Sciatic nerve (tissue), 2 donors: ENCODE results near the gene BTBD19. TPM values are rescaled to one million over a fixed set of nuclear protein-coding genes. Genes with fewer than 3 reads are reported as not detected.
"Not testable (repeated sequence)": the region's sequence is repeated elsewhere in the genome, so short reads cannot be mapped to it uniquely, and the experiment has no call there.

ENCODE experiments used
- ATAC-seq: fragments of 200-7000 bp; cut with Tn5 transposase; one replicate; pipeline ENCODE4 v1.9.1; 2020; ENCODE audit warnings: mild to moderate bottlenecking, moderate library complexity
- DNase-seq: peaks from one replicate; pipeline ENCODE4 v3.0.0-alpha.2; 2020; ENCODE audit warnings: low spot score
- intact Hi-C: fragments of 100-400 bp; cut with DNase I; formaldehyde crosslinking; loops from one replicate; pipeline ENCODE4 v1.14.2; 2022
- total RNA-seq: library from RNA; stranded (reverse); fragmentation: NEBNext Ultra II Directional; extraction: Animal tissue kit (Norgen Biotek cat#: 25700); gene quantifications from one replicate; pipeline ENCODE4 v1.2.1, GENCODE V29; 2021
- donor health status: DM: no; HTN: no; CAD: no.
- donor health status: DM: no; HTN: no; CAD: no.

Gene BTBD19
- 35.0 TPM for total RNA-seq

- ATAC-seq (peak; percentile 87), DNase-seq (peak; percentile 93)
- intact Hi-C loops, result no loop called here
Observed at GRCh38 chr1:44808063-44808937, at the start of gene BTBD19. Gene BTBD19, plus strand, starts transcription at chr1:44808523. Its CDS starts 298 bp downstream, at chr1:44808821.

DNA sequence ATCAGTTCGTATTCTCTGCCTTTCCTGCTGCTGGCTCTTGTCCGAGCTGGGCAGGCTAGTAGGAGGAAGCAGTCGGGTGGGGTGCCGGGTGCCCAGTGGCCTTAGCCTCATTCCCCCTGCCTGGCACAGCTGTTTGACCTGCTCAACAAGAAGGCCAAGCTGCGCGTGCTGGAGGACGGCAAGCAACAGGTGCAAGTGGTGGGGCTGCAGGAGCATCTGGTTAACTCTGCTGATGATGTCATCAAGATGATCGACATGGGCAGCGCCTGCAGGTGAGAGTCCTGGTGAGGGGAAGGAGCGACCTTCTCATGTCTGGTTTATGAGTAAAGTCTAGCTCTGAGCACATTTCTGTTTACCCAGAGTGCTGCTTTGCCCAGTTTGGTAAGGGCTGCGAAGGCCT is 49.2 kb upstream of the BTBD19 start:
- intact Hi-C loops, result no loop called here
- DNase-seq, result no peak

DNA sequence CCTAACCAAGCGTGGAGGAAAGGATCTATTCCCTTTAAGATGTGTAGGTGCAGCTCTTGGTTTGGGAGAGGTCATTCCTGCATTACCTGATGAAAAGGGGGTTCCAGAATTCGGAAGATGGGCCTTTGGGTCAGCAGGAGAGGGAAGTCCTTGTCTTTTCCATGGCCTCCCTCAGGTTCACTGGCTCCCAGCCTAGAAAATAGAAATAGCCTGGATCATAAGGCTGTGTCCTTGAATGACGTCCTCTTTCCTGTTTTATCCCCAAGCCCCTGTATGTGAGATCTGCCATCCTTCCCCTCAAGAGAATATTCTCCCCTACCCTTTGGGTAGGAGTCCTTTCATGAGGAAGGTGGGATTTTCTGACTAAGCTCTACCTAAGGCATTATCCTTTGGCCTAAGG is 47.4 kb upstream of the BTBD19 start:
- DNase-seq (no peak), ATAC-seq (no peak)
- intact Hi-C loops, result no loop called here

More for the DNA sequence above, 49.2 kb upstream of the BTBD19 start:
- no peak for ATAC-seq

DNA sequence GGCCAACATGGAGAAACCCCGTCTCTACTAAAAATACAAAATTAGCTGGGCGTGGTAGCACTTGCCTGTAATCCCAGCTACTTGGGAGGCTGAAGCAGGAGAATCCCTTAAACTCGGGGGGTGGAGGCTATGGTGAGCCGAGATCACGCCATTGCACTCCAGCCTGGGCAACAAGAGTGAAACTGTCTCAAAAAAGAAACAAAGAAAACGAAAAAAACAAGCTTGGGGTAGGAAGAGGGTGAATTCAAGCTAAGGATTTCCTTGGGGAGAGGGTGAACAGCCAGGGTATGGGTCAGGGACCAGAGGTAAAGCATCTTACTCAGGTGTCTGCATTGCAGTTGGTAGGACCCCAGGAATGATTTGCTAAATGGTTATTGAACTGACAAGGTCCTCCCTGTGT is 41.9 kb upstream of the BTBD19 start:
- ATAC-seq, intact Hi-C loops, DNase-seq: not testable (repeated sequence)

GRCh38 chr1:44775078-44775929 is 33.0 kb upstream of the BTBD19 start, which contains the start of gene RPS8:
Gene RPS8, plus strand, starts transcription at chr1:44775540. Its CDS starts 57 bp downstream, at chr1:44775597.
- peak; percentile 95 for ATAC-seq
- intact Hi-C loops, result no loop called here
- peak; percentile 95 for DNase-seq

DNA sequence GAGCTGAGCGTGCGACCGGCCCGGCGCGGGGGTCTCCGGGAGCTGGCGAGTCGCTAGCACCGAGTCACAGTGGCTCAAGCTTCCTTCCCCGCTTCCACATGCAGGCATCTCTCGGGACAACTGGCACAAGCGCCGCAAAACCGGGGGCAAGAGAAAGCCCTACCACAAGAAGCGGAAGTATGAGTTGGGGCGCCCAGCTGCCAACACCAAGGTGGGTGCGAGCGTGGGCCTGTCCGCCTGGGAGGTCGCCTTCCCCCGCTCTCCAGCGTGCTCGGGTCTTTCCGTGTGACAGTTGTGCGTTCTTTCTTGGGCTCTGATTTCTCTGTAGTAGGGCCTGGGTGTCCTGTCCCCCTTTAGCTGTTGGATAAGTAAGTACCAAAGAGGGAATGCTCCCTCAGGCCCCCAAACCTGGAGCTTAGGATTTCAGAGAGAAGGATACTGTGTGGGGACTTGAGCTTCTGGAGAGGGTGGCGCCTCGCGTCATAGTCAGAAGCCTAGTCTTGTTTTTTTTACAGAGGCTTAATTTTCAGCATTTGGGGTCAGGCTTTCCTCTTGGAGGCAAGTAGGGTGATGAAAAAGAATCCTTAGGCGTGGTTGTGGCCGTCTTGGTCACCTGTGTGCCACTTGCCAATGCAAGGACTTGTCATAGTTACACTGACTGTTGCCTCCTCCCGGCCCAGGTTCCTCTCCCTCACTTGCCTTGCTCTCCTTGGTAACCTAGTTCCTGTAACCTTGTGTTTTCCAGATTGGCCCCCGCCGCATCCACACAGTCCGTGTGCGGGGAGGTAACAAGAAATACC is 32.2 kb upstream of the BTBD19 start:
- intact Hi-C loops, result no loop called here
- ATAC-seq, result peak; percentile 6
- DNase-seq, result peak; percentile 67

DNA sequence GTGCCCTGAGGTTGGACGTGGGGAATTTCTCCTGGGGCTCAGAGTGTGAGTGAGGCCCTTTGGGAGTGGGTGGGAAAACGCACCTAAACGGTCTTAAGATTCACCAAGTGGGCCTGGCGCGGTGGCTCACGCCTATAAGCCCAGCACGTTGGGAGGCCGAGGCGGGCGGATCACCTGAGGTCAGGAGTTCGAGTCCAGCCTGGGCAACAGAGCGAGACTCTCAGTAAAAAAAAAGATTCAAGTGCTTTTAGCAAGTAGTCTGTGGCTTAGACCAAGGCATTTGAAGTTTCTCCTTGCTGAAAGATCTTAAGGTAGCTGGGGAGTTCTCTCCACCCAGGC is 31.6 kb upstream of the BTBD19 start:
- no peak for DNase-seq
- no peak for ATAC-seq
- intact Hi-C loops, result no loop called here

DNA sequence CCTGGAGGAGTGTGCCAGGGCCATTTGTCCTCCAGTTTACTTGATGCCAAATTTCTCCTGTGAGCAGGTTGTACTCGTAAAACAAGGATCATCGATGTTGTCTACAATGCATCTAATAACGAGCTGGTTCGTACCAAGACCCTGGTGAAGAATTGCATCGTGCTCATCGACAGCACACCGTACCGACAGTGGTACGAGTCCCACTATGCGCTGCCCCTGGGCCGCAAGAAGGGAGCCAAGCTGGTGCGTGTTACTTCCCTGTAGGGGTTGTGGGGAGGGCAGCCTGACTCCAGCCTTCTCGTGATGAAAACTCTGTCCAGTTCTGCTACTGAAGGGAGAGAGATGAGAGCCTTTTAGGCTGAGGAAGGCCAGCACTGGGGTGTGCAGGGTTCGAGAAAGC is 30.8 kb upstream of the BTBD19 start:
- intact Hi-C loops, result no loop called here
- DNase-seq (no peak), ATAC-seq (no peak)

GRCh38 chr1:44777969-44778635 is 30.2 kb upstream of the BTBD19 start:
- DNase-seq (no peak), ATAC-seq (no peak)
- intact Hi-C loops, result no loop called here

DNA sequence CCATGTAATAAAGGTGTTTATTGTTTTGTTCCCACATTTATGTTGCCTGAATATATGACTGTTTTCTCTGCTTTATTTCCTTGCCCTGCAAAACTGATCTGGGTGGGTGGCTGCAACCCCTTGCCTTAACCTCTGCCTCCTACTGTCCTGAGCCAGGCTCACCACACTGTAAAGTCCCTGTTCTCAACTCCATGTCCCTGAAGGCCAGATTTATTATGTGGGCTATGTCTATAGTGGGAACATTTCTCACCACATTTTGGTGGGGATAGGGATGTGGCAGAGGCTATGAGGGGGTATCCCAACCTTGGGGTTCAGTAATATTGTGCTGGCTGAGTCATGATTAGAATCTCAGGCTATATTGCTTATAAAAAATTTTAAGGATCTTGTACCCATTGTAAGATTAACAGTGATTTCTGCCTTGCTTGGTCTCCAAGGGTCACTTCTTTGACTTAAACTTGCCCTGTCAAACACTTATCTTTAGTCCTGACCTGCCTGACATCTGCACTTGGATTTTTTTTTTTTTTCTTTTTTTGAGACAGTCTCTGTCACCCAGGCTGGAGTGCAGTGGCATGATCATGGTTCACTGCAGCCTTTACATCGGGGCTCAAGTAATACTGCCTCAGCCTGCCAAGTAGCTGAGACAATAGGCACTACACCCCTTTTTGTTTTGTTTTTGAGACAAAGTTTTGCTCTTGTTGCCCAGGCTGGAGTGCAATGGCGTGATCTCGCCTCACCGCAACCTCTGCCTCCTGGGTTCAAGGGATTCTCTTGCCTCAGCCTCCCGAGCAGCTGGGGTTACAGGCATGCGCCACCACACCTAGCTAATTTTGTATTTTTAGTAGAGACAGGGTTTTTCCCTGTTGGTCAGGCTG is 29.4 kb upstream of the BTBD19 start:
- ATAC-seq, result no peak
- intact Hi-C loops, result no loop called here
- DNase-seq, result no peak

- intact Hi-C loops, result loop anchor here (10.0 kb wide), 2 partner anchors 54 to 66 kb away; no protein-coding TSS in a partner anchor
- no peak for DNase-seq
Observed at GRCh38 chr1:44780583-44781121, 27.7 kb upstream of the BTBD19 start.

GRCh38 chr1:44783697-44784093 is 24.6 kb upstream of the BTBD19 start:
- ATAC-seq (no peak), DNase-seq (no peak)
- intact Hi-C loops, result loop anchor here (10.0 kb wide), 2 partner anchors 51 to 69 kb away; no protein-coding TSS in a partner anchor

More at GRCh38 chr1:44780583-44781121, 27.7 kb upstream of the BTBD19 start:
- ATAC-seq, result no peak

- intact Hi-C loops, result loop anchor here (10.0 kb wide), 2 partner anchors 50 to 70 kb away; no protein-coding TSS in a partner anchor
- ATAC-seq, result peak; percentile 9
- no peak for DNase-seq
Observed at GRCh38 chr1:44784094-44785028, 24.0 kb upstream of the BTBD19 start.

DNA sequence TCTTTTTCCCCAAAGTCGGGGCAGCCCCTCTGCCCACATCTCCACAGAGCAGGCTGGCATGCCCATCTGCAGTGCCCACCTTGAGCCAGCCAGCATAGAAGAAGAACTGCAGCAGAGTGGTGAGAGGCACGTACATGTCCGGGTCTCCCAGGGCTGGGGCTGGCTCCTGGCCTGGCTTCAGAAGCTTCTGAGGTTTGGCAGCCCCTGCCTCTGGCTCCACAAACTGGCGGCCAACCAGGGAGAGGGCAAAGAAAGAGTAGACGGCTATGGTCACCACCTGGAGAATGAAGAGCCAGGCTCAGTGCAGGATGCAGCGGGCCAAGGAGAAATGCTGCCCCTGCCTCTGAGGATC is 23.3 kb upstream of the BTBD19 start:
- no peak for DNase-seq
- ATAC-seq, result no peak
- intact Hi-C loops, result loop anchor here (10.0 kb wide), 2 partner anchors 50 to 70 kb away; no protein-coding TSS in a partner anchor

DNA sequence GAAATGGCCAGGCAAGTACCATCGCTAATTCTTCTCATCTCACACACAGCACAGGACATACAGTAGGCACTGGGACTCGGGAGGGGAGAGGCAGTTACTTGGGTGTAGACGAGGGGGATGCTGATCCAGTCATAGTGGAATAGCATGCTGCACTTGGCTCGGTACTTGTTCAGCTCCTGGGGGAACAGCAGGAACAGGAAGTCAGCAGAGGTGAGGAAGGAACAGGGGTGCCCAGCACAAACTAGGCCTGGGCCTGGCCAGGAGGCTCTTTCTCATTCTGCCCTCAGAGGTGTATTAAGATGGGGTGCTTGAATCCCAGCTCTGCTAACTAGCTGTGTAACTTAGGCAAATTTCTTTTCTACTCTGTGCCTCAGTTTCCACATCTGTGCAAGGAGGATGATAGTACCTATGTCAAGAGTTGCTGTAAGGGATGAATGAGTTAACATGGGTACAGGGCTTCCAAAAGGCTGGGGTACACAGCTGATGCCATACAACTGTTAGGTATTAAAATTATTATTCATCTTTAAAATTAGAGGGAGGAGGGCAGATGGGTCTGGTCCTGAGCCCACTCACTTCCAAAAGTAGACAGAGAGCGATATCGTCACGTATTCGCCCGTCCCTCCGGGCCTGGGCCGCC is 22.7 kb upstream of the BTBD19 start:
- DNase-seq (no peak), ATAC-seq (no peak)
- intact Hi-C loops, result loop anchor here (10.0 kb wide), 2 partner anchors 49 to 71 kb away; no protein-coding TSS in a partner anchor
